Measurements from ENCODE around the gene RPL32. TPM values are rescaled to one million over a fixed set of nuclear protein-coding genes. Genes with fewer than 3 reads are reported as not detected.

The RPL32 gene
- total RNA-seq, 4 donors from 2014 or later: 373 to 937 (median 550) TPM

DNA sequence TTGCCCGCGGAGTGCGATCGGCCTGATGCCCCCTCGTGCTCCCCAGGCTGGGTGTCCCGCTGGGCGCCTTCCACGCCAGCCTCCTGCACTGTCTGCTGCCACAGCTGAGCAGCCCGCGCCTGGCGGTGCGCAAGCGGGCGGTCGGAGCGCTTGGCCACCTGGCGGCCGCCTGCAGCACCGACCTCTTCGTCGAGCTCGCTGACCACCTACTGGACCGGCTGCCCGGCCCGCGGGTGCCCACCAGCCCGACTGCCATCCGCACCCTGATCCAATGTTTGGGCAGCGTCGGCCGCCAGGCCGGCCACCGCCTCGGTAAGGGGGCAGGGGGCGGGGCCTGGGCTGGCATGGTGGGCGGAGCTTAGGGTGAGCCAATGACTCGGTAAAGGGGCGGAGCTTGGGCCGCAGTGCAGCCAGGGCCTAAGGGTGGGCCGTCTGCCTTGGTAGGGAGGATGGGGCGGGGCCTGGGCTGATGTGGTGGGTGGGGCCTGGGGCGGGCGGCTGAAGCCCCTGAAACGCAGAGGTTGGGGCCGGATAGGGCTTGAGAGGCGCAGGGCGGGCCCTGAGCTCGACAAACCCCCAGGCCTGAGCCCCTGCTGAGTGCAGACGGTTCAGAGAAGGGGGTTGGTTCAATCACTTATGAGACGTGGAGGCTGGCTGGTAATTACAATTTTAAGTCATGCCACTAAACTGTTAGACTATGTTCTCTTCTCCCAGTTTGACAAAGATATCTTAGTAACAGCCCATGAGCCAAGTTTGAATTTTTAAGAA lies 31.2 kb downstream of the RPL32 start:
- 1% methylated on average over 43 of the region's 50 CpGs; no CpG with 5 or more reads in 1 of the 2 donors for WGBS, 2 donors (ENCODE audit: low coverage in 1 of 2)
- intact Hi-C loops (cut with DNase I; ENCODE audit: low total_unique reads) (no loop called here), in situ Hi-C loops (cut with MboI; ENCODE audit: low pct_ligation_motif_present in 1 of 4, low pct_unique_long_range_greater_than_20kb in 1 of 4, low sequenced_read_pairs in 3 of 4) (no loop called here)
- no peaks in the 10 kb centered on the region for H3K27me3 ChIP-seq
- peak overlapping the region; percentile 33 to 61 (median 44) for H3K4me3 ChIP-seq
- peak; percentile 40 to 75 (median 41) for TF ChIP-seq POLR2AphosphoS5 (IDR thresholded peaks at IDR 0.05)
- TF ChIP-seq POLR2A (IDR thresholded peaks at IDR 0.05): peak; percentile 20
- TF ChIP-seq EP300 (IDR thresholded peaks at IDR 0.05; ENCODE audit: low read depth): no peak
- TF ChIP-seq CTCF (IDR thresholded peaks at IDR 0.05): peak; percentile 85 to 99 (median 89)
- peaks cover 0 to 13% (median 5%) of the 10 kb centered on the region in 4 donors for H3K4me1 ChIP-seq
- peak overlapping the region; percentile 61 to 84 (median 78) for H3K27ac ChIP-seq
- peak; percentile 97 for DNase-seq
- no peaks in the 10 kb centered on the region for H3K9me3 ChIP-seq
- H3K36me3 ChIP-seq: no peaks in the 10 kb centered on the region

GRCh38 chr3:12809435-12809834 lies 31.9 kb downstream of the RPL32 start:
- H3K9me3 ChIP-seq: no peaks in the 10 kb centered on the region
- no peak for TF ChIP-seq EP300 (IDR thresholded peaks at IDR 0.05; ENCODE audit: low read depth)
- no peak for TF ChIP-seq POLR2AphosphoS5 (IDR thresholded peaks at IDR 0.05)
- TF ChIP-seq POLR2A (IDR thresholded peaks at IDR 0.05): no peak
- no peak for TF ChIP-seq CTCF (IDR thresholded peaks at IDR 0.05)
- no peaks in the 10 kb centered on the region for H3K36me3 ChIP-seq
- peak overlapping the region in 3 of 4 donors; percentile 37 to 61 (median 52) for H3K4me3 ChIP-seq
- in situ Hi-C loops (cut with MboI; ENCODE audit: low pct_ligation_motif_present in 1 of 4, low pct_unique_long_range_greater_than_20kb in 1 of 4, low sequenced_read_pairs in 3 of 4) (no loop called here), intact Hi-C loops (cut with DNase I; ENCODE audit: low total_unique reads) (no loop called here)
- H3K27ac ChIP-seq: peak overlapping the region; percentile 61 to 84 (median 78)
- no peaks in the 10 kb centered on the region for H3K27me3 ChIP-seq
- DNase-seq: no peak
- peaks cover 0 to 13% (median 5%) of the 10 kb centered on the region in 4 donors for H3K4me1 ChIP-seq
- WGBS, 2 donors (ENCODE audit: low coverage in 1 of 2): 81 to 85% methylated on average over 3 to 5 of the region's 5 CpGs

- Histone ChIP-seq H3K27me3 (no peaks in the 10 kb centered on the region), H3K36me3 (no peaks in the 10 kb centered on the region), H3K27ac (no peak overlapping the region), H3K4me1 (peaks cover 0 to 13% (median 5%) of the 10 kb centered on the region in 4 donors), H3K4me3 (no peak overlapping the region), H3K9me3 (no peaks in the 10 kb centered on the region)
- TF ChIP-seq CTCF (IDR thresholded peaks at IDR 0.05) (no peak), EP300 (IDR thresholded peaks at IDR 0.05; ENCODE audit: low read depth) (no peak), POLR2A (IDR thresholded peaks at IDR 0.05) (no peak), POLR2AphosphoS5 (IDR thresholded peaks at IDR 0.05) (no peak)
- no peak for DNase-seq
- intact Hi-C loops (cut with DNase I; ENCODE audit: low total_unique reads): no loop called here
- in situ Hi-C loops (cut with MboI; ENCODE audit: low pct_ligation_motif_present in 1 of 4, low pct_unique_long_range_greater_than_20kb in 1 of 4, low sequenced_read_pairs in 3 of 4): no loop called here
- WGBS, 2 donors (ENCODE audit: low coverage in 1 of 2): 93 to 100% methylated on average over 1 to 3 of the region's 3 CpGs
Measured at GRCh38 chr3:12809001-12809400, 32.4 kb downstream of the RPL32 start.

DNA sequence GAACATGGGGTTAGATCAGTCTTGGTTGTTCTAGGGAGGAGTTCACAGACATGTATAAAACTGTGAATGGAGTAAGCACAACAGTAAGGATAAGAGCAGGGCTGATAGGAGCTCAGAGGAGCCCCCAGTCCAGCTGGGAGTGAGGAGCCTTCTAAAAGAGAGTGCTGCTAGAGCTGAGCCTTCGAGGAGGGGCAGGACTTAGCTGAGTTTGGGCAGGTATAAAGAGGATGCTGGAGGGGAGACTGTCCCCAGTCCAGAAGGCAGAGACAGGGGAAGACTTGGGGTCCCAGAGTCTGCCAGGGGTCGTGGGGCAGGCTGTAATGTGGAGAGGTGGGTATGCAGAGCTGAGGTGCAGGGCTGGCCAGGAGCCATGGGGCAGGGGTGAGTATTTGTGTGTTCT lies 32.8 kb downstream of the RPL32 start:
- H3K27me3 ChIP-seq: no peaks in the 10 kb centered on the region
- H3K4me1 ChIP-seq: peaks cover 0 to 13% (median 5%) of the 10 kb centered on the region in 4 donors
- no peak overlapping the region for H3K27ac ChIP-seq
- no peak overlapping the region for H3K4me3 ChIP-seq
- no peaks in the 10 kb centered on the region for H3K36me3 ChIP-seq
- in situ Hi-C loops (cut with MboI; ENCODE audit: low pct_ligation_motif_present in 1 of 4, low pct_unique_long_range_greater_than_20kb in 1 of 4, low sequenced_read_pairs in 3 of 4) (no loop called here), intact Hi-C loops (cut with DNase I; ENCODE audit: low total_unique reads) (no loop called here)
- no peaks in the 10 kb centered on the region for H3K9me3 ChIP-seq
- no peak for TF ChIP-seq CTCF (IDR thresholded peaks at IDR 0.05)
- no peak for TF ChIP-seq EP300 (IDR thresholded peaks at IDR 0.05; ENCODE audit: low read depth)
- TF ChIP-seq POLR2A (IDR thresholded peaks at IDR 0.05): no peak
- no peak for TF ChIP-seq POLR2AphosphoS5 (IDR thresholded peaks at IDR 0.05)
- no peak for DNase-seq
- 73 to 76% methylated on average over 2 of the region's 2 CpGs for WGBS, 2 donors (ENCODE audit: low coverage in 1 of 2)
